ENCODE results near the gene RPS17.
"Not testable (repeated sequence)": the region's sequence is repeated elsewhere in the genome, so short reads cannot be mapped to it uniquely, and the experiment has no call there.

GRCh38 chr15:82534457-82534861, 5.8 kb downstream of the RPS17 start:
- not testable (repeated sequence) for TF ChIP-seq CTCF (IDR thresholded peaks at IDR 0.05); ZFX (IDR thresholded peaks at IDR 0.05; ENCODE audit: borderline replicate concordance)

All from 22Rv1 (cell line).